ENCODE measurements around the gene ANOS1.
"Not testable (repeated sequence)": the region's sequence is repeated elsewhere in the genome, so short reads cannot be mapped to it uniquely, and the experiment has no call there.

Gene ANOS1

GRCh38 chrX:8731559-8732395 lies at the start of gene ANOS1:
ANOS1 (minus strand) TSS chrX:8732137; CDS start chrX:8732036, 101 bp downstream.
- DNase-seq, result peak; percentile 60 to 78

GRCh38 chrX:8773117-8773516 lies 41.2 kb upstream of the ANOS1 start:
- no peak for DNase-seq

GRCh38 chrX:8760021-8760420 lies 28.1 kb upstream of the ANOS1 start:
- no peak for DNase-seq

- DNase-seq, result not testable (repeated sequence)
These were observed 26.8 kb upstream of the ANOS1 start for GRCh38 chrX:8758706-8759105.

- not testable (repeated sequence) for DNase-seq
These were observed 25.9 kb upstream of the ANOS1 start for GRCh38 chrX:8757609-8758389.

- DNase-seq, result no peak
These were observed 23.9 kb upstream of the ANOS1 start for GRCh38 chrX:8755813-8756212.

- DNase-seq, result peak; percentile 10 to 38
These were observed 23.2 kb upstream of the ANOS1 start for GRCh38 chrX:8755116-8755515.

GRCh38 chrX:8749697-8750096 lies 17.8 kb upstream of the ANOS1 start:
- DNase-seq, result no peak

GRCh38 chrX:8748855-8749254 lies 16.9 kb upstream of the ANOS1 start:
- peak; percentile 42 to 59 for DNase-seq

GRCh38 chrX:8743126-8743732 lies 11.3 kb upstream of the ANOS1 start:
- DNase-seq, result peak in 1 of 2 experiments; percentile 61

GRCh38 chrX:8741981-8742380 lies 10.0 kb upstream of the ANOS1 start:
- DNase-seq, result no peak

- DNase-seq, result peak; percentile 46 to 75
These were observed 6.8 kb upstream of the ANOS1 start for GRCh38 chrX:8738588-8739189.

GRCh38 chrX:8737883-8738282 lies 5.9 kb upstream of the ANOS1 start:
- DNase-seq, result no peak

GRCh38 chrX:8730812-8731558 lies 952 bp downstream of the ANOS1 start:
- DNase-seq, result peak; percentile 20 to 54

- peak; percentile 21 to 26 for DNase-seq
These were observed 2.1 kb downstream of the ANOS1 start for GRCh38 chrX:8729811-8730210.

GRCh38 chrX:8728932-8729535 lies 2.9 kb downstream of the ANOS1 start:
- peak in 1 of 2 experiments; percentile 17 for DNase-seq

- no peak for DNase-seq
These were observed 5.8 kb downstream of the ANOS1 start for GRCh38 chrX:8726031-8726652.

- DNase-seq, result peak; percentile 23 to 32
These were observed 7.6 kb downstream of the ANOS1 start for GRCh38 chrX:8724300-8724699.

GRCh38 chrX:8721536-8721935 lies 10.4 kb downstream of the ANOS1 start:
- DNase-seq, result peak in 1 of 2 experiments; percentile 64

- DNase-seq, result no peak
These were observed 11.8 kb downstream of the ANOS1 start for GRCh38 chrX:8720136-8720535.

GRCh38 chrX:8717354-8717753 lies 14.6 kb downstream of the ANOS1 start:
- no peak for DNase-seq
